ENCODE results near the gene HSPA1A. TPM values are rescaled to one million over a fixed set of nuclear protein-coding genes. Genes with fewer than 3 reads are reported as not detected.

Gene HSPA1A
- total and polyA plus RNA-seq, 9 of the 15 experiments (the other 6 are each of a cell fraction or from before 2014, with no cell fraction given): 2.2 to 273 (median 107) TPM

GRCh38 chr6:31769684-31770371 lies 45.5 kb upstream of the HSPA1A start (continued):
- TF ChIP-seq MAFK (IDR thresholded peaks at IDR 0.05; ENCODE audit: low read length) (no peak), E4F1 (CRISPR knock-in tag; IDR thresholded peaks at IDR 0.05; ENCODE audit: borderline replicate concordance) (no peak), ELF4 (CRISPR knock-in tag; IDR thresholded peaks at IDR 0.05) (peak; percentile 89), KLF10 (CRISPR knock-in tag; IDR thresholded peaks at IDR 0.05) (no peak), STAT5A (IDR thresholded peaks at IDR 0.05; ENCODE audit: borderline replicate concordance, low read length) (no peak), ZBTB40 (IDR thresholded peaks at IDR 0.05) (no peak), ZBTB40 (CRISPR knock-in tag; IDR thresholded peaks at IDR 0.05) (no peak; the same call in 1 of the 2 replicates), HNRNPK (IDR thresholded peaks at IDR 0.05; ENCODE audit: low read depth, low read length, poor library complexity, severe bottlenecking) (no peak), ZNF644 (tag; IDR thresholded peaks at IDR 0.05; ENCODE audit: low read depth) (no peak), NCOR1 (IDR thresholded peaks at IDR 0.05) (no peak), ELF2 (CRISPR knock-in tag; IDR thresholded peaks at IDR 0.05) (0 out of 2 replicates have a peak, but pooled peaks have one; percentile 35), ZNF408 (CRISPR knock-in tag; IDR thresholded peaks at IDR 0.05; ENCODE audit: low read depth) (no peak), DDX20 (tag; IDR thresholded peaks at IDR 0.05; ENCODE audit: low read depth) (no peak), ZNF584 (CRISPR knock-in tag; IDR thresholded peaks at IDR 0.05; ENCODE audit: low read depth) (no peak), ZNF140 (CRISPR knock-in tag; IDR thresholded peaks at IDR 0.05) (no peak), TBP (optimal IDR thresholded peaks at IDR 0.05; ENCODE audit: low read depth, low read length) (peak; percentile 55), SMARCA4 (IDR thresholded peaks at IDR 0.05) (peak; percentile 59; the same call in 1 of the 2 replicates), RB1 (IDR thresholded peaks at IDR 0.05; ENCODE audit: low read depth) (peak; percentile 98), HDAC2 (IDR thresholded peaks at IDR 0.05) (peak; percentile 82)
